ENCODE measurements around the gene MAL.
"Not testable (repeated sequence)": the region's sequence is repeated elsewhere in the genome, so short reads cannot be mapped to it uniquely, and the experiment has no call there.

The MAL gene

GRCh38 chr2:95034818-95035217 is 9.3 kb downstream of the MAL start:
- no peak for DNase-seq

- no peak for DNase-seq
Observed at GRCh38 chr2:95036596-95037383, 11.3 kb downstream of the MAL start.

GRCh38 chr2:95037384-95037839 is 11.9 kb downstream of the MAL start:
- no peak for DNase-seq

- DNase-seq = not testable (repeated sequence)
Observed at GRCh38 chr2:95037841-95038585, 12.5 kb downstream of the MAL start.

GRCh38 chr2:95038635-95039298 is 13.3 kb downstream of the MAL start:
- no peak for DNase-seq

- no peak for DNase-seq
Observed at GRCh38 chr2:95039363-95039762, 13.9 kb downstream of the MAL start.

GRCh38 chr2:95039978-95040377 is 14.5 kb downstream of the MAL start:
- DNase-seq = no peak

GRCh38 chr2:95040426-95040825 is 14.9 kb downstream of the MAL start:
- no peak for DNase-seq

GRCh38 chr2:95041060-95041823 is 15.7 kb downstream of the MAL start:
- DNase-seq = no peak

- no peak for DNase-seq
Observed at GRCh38 chr2:95041824-95042442, 16.4 kb downstream of the MAL start.

GRCh38 chr2:95042472-95043271 is 17.2 kb downstream of the MAL start:
- no peak for DNase-seq

- no peak for DNase-seq
Observed at GRCh38 chr2:95043300-95044093, 18.0 kb downstream of the MAL start.

GRCh38 chr2:95044601-95045000 is 19.1 kb downstream of the MAL start:
- DNase-seq = no peak

- no peak for DNase-seq
Observed at GRCh38 chr2:95046371-95047112, 21.0 kb downstream of the MAL start.

- no peak for DNase-seq
Observed at GRCh38 chr2:95047629-95048510, 22.4 kb downstream of the MAL start.

GRCh38 chr2:95048825-95049682 is 23.5 kb downstream of the MAL start:
- DNase-seq = no peak

GRCh38 chr2:95049683-95049955 is 24.1 kb downstream of the MAL start:
- no peak for DNase-seq

- no peak for DNase-seq
Observed at GRCh38 chr2:95049961-95050360, 24.5 kb downstream of the MAL start.

Measured in NCI-H2029 treated with DMSO at 0.1 percent for 48 hours (cell line).